Neural progenitor cell (in vitro differentiated cells): ENCODE data around the gene C1RL. TPM values are rescaled to one million over a fixed set of nuclear protein-coding genes. Genes with fewer than 3 reads are reported as not detected.

ENCODE experiments used
- DNase-seq: peaks from one replicate; pipeline ENCODE4 v3.0.0-alpha.2; 2016; ENCODE audit warnings: low spot score
- H2AFZ ChIP-seq: fragments of 200-600 bp; sonication (generic); replicated peaks from 2 replicates; pipeline ENCODE4 v1.6.1; 2016; ENCODE audit warnings: antibody characterized with exemption
- H3F3A ChIP-seq: fragments of 200-600 bp; sonication (generic); 2 replicates; pipeline ENCODE4 v1.6.1; 2016; ENCODE audit warnings: antibody characterized with exemption, low read depth
- H3K27ac ChIP-seq: fragments of 200-600 bp; sonication (generic); 2 replicates; pipeline ENCODE4 v1.5.1; 2016; ENCODE audit warnings: mild to moderate bottlenecking
- H3K27me3 ChIP-seq: fragments of 200-600 bp; sonication (generic); 2 replicates; pipeline ENCODE4 v1.6.1; 2016; ENCODE audit warnings: mild to moderate bottlenecking, moderate library complexity
- H3K36me3 ChIP-seq: fragments of 200-600 bp; sonication (generic); 2 replicates; pipeline ENCODE4 v1.5.1; 2016
- H3K4me1 ChIP-seq: fragments of 200-600 bp; sonication (generic); 2 replicates; pipeline ENCODE4 v1.6.1; 2016; ENCODE audit warnings: mixed run types
- H3K4me2 ChIP-seq: fragments of 200-600 bp; sonication (generic); 2 replicates; pipeline ENCODE4 v1.6.1; 2016
- H3K4me3 ChIP-seq: fragments of 200-600 bp; sonication (generic); 2 replicates; pipeline ENCODE4 v1.5.1; 2016
- H3K79me2 ChIP-seq: fragments of 200-600 bp; sonication (generic); 2 replicates; pipeline ENCODE4 v1.6.1; 2016; ENCODE audit warnings: low read depth
- H3K9ac ChIP-seq: fragments of 200-600 bp; sonication (generic); 2 replicates; pipeline ENCODE4 v1.6.1; 2016
- H3K9me3 ChIP-seq: fragments of 200-600 bp; sonication (generic); 2 replicates; pipeline ENCODE4 v1.5.1; 2016; ENCODE audit warnings: low read depth
- H4K20me1 ChIP-seq: fragments of 200-600 bp; sonication (generic); 2 replicates; pipeline ENCODE4 v1.6.1; 2016; ENCODE audit warnings: low read depth
- H3K27ac Mint-ChIP-seq: 3 replicates; pipeline ENCODE4 v1.8.0; 2021; ENCODE audit warnings: mixed read lengths
- H3K27me3 Mint-ChIP-seq: 2 replicates; pipeline ENCODE4 v1.8.0; 2022; ENCODE audit warnings: low read depth, mild to moderate bottlenecking, inconsistent platforms, moderate library complexity, mixed read lengths; ENCODE audit not compliant: insufficient read depth
- H3K36me3 Mint-ChIP-seq: 3 replicates; pipeline ENCODE4 v1.8.0; 2021; ENCODE audit warnings: mixed read lengths
- H3K4me1 Mint-ChIP-seq: 3 replicates; pipeline ENCODE4 v1.8.0; 2021; ENCODE audit warnings: mixed read lengths
- H3K4me3 Mint-ChIP-seq: 3 replicates; pipeline ENCODE4 v1.8.0; 2021; ENCODE audit warnings: mild to moderate bottlenecking, moderate library complexity, mixed read lengths
- H3K9me3 Mint-ChIP-seq: 3 replicates; pipeline ENCODE4 v1.8.0; 2020; ENCODE audit warnings: mixed read lengths
- EZH2 ChIP-seq: fragments of 200-600 bp; sonication (generic); IDR thresholded peaks from 2 replicates; pipeline ENCODE4 v1.6.1; 2017; ENCODE audit warnings: antibody characterized with exemption, mild to moderate bottlenecking, moderate library complexity
- EZH2phosphoT487 ChIP-seq: fragments of 200-600 bp; sonication (generic); IDR thresholded peaks from 2 replicates; pipeline ENCODE4 v1.6.1; 2017; ENCODE audit warnings: antibody characterized with exemption
- total RNA-seq: library from RNA; depleted of rRNA; stranded (reverse); fragments of >200 nt; gene quantifications from 2 replicates; pipeline ENCODE4 v1.2.3, GENCODE V29; 2015; ENCODE audit warnings: low replicate concordance
- TF ChIP-seq, protein P1 (sequence below): fragments of 200-600 bp; sonication (generic); IDR thresholded peaks from 2 replicates; pipeline ENCODE4 v1.5.1; 2017; ENCODE audit warnings: antibody characterized with exemption, mild to moderate bottlenecking

C1RL gene
- total RNA-seq, 1 donor from 2014 or later: 32.2 TPM

DNA sequence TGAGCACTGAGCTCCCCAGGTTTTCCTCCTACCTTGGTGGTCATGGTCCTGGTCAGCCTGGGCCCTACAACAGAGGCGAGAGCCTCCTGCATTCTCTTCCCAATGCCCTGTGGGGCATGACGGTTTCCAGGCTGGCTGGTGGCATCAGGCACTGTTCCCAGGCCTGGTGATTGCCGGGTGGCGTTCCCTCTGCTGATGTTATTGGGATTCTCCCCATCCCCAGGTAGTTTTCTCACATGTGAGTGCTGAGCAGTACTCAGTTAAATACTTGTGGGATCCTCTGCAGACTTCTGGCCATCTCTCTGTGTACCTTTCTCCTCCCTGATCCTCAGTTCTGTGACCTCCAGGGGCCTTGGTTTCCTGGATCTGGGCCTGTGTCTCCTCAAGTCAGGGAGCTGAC, 32.5 kb downstream of the C1RL start:
- Histone ChIP-seq H3K9me3 (no peaks in the 10 kb centered on the region), H3K27ac (no peak overlapping the region), H4K20me1 (no peaks in the 10 kb centered on the region), H3K4me3 (no peak overlapping the region), H3K4me1 (peaks cover 4% of the 10 kb centered on the region), H3F3A (no peaks in the 10 kb centered on the region), H3K4me2 (no peak overlapping the region), H3K79me2 (no peaks in the 10 kb centered on the region), H3K36me3 (no peaks in the 10 kb centered on the region), H3K9ac (no peak overlapping the region), H3K27me3 (no peaks in the 10 kb centered on the region), H2AFZ (no peak overlapping the region)
- no peaks in the 10 kb centered on the region for H3K36me3 Mint-ChIP-seq
- peaks cover 3% of the 10 kb centered on the region for H3K27me3 Mint-ChIP-seq
- no peak for DNase-seq
- no peaks in the 10 kb centered on the region for H3K9me3 Mint-ChIP-seq
- no peak overlapping the region for H3K27ac Mint-ChIP-seq
- H3K4me3 Mint-ChIP-seq: no peak overlapping the region
- no peaks in the 10 kb centered on the region for H3K4me1 Mint-ChIP-seq
- TF ChIP-seq EZH2 (no peak), EZH2phosphoT487 (no peak)
- TF ChIP-seq, protein P1, sequence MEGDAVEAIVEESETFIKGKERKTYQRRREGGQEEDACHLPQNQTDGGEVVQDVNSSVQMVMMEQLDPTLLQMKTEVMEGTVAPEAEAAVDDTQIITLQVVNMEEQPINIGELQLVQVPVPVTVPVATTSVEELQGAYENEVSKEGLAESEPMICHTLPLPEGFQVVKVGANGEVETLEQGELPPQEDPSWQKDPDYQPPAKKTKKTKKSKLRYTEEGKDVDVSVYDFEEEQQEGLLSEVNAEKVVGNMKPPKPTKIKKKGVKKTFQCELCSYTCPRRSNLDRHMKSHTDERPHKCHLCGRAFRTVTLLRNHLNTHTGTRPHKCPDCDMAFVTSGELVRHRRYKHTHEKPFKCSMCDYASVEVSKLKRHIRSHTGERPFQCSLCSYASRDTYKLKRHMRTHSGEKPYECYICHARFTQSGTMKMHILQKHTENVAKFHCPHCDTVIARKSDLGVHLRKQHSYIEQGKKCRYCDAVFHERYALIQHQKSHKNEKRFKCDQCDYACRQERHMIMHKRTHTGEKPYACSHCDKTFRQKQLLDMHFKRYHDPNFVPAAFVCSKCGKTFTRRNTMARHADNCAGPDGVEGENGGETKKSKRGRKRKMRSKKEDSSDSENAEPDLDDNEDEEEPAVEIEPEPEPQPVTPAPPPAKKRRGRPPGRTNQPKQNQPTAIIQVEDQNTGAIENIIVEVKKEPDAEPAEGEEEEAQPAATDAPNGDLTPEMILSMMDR: no peak

DNA sequence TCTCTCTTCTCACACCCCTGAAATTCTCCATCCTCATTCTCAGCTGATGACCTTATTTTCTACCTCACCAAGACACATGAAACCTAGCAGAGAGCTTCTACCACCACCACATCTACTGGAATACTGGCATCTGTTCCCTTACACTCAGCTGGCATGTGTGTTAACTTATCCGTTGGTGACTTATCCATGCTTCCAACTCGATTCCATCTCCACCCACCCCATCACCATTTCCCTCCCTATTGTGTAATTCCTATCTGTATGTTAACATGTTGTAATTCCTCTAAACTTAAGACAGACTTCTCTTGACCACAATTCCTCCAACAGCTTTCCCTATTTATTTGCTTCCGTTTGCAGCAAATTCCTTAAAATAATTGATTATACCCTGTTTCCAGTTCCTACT, 33.1 kb downstream of the C1RL start:
- no peaks in the 10 kb centered on the region for H3K79me2 ChIP-seq
- no peak overlapping the region for H3K27ac Mint-ChIP-seq
- H3K4me3 ChIP-seq: no peak overlapping the region
- no peaks in the 10 kb centered on the region for H3K27me3 ChIP-seq
- no peaks in the 10 kb centered on the region for H3K9me3 Mint-ChIP-seq
- no peaks in the 10 kb centered on the region for H3K36me3 Mint-ChIP-seq
- no peaks in the 10 kb centered on the region for H3K36me3 ChIP-seq
- no peaks in the 10 kb centered on the region for H3F3A ChIP-seq
- H4K20me1 ChIP-seq: no peaks in the 10 kb centered on the region
- H3K27ac ChIP-seq: no peak overlapping the region
- no peaks in the 10 kb centered on the region for H3K9me3 ChIP-seq
- no peak overlapping the region for H3K4me2 ChIP-seq
- no peak overlapping the region for H2AFZ ChIP-seq
- peaks cover 3% of the 10 kb centered on the region for H3K27me3 Mint-ChIP-seq
- H3K9ac ChIP-seq: no peak overlapping the region
- H3K4me1 ChIP-seq: peaks cover 4% of the 10 kb centered on the region
- no peaks in the 10 kb centered on the region for H3K4me1 Mint-ChIP-seq
- no peak for DNase-seq
- TF ChIP-seq, protein P1: no peak
- TF ChIP-seq EZH2phosphoT487 (no peak), EZH2 (no peak)
- no peak overlapping the region for H3K4me3 Mint-ChIP-seq

DNA sequence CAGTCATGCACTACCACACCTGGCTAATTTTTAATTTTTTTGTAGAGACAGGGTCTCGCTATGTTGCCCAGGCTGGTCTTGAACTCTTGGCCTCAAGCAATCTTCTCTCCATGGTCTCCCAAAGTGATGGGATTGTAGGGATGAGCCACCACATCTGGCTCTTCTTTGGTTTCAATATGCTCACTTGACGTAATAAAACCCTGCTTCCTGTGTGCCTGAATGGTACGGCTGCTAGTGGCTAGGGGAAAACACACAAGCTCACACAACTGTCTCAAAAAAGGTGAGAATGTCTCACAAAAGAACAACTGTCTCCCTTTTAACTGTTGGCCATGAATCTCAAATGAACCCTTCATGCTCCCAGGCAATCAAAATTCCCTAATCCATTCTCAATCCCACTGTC, 33.5 kb downstream of the C1RL start:
- Mint-ChIP-seq H3K4me3 (no peak overlapping the region), H3K27me3 (peaks cover 2% of the 10 kb centered on the region), H3K36me3 (no peaks in the 10 kb centered on the region), H3K4me1 (no peaks in the 10 kb centered on the region), H3K9me3 (no peaks in the 10 kb centered on the region), H3K27ac (no peak overlapping the region)
- no peak for TF ChIP-seq EZH2phosphoT487
- TF ChIP-seq, protein P1: no peak
- no peak for TF ChIP-seq EZH2
- no peaks in the 10 kb centered on the region for H3K27me3 ChIP-seq
- no peaks in the 10 kb centered on the region for H3K9me3 ChIP-seq
- H3K4me1 ChIP-seq: peaks cover 4% of the 10 kb centered on the region
- H3K27ac ChIP-seq: no peak overlapping the region
- H3F3A ChIP-seq: no peaks in the 10 kb centered on the region
- H4K20me1 ChIP-seq: no peaks in the 10 kb centered on the region
- H3K4me3 ChIP-seq: no peak overlapping the region
- H3K9ac ChIP-seq: no peak overlapping the region
- DNase-seq: no peak
- no peak overlapping the region for H2AFZ ChIP-seq
- no peak overlapping the region for H3K4me2 ChIP-seq
- no peaks in the 10 kb centered on the region for H3K79me2 ChIP-seq
- H3K36me3 ChIP-seq: no peaks in the 10 kb centered on the region

DNA sequence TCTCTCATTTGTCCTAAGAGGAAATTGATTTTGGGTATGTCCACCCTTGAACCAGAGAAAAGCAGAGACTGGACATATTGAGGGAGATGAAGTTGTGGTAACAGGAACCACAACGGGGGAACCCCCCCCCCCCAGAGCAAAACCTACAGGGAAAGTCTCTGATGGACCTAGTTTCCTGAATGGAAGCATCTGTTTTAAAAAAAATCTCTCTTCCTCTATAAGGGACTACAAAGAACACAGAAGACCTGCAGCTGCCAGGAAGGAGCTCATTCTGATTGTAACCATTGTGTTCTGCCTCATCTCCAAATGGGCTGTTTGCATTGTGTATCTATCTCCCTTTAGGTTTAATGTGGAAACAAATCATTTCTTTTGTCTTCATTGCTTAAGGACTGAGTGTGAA, 35.1 kb downstream of the C1RL start:
- Histone ChIP-seq H3F3A (no peaks in the 10 kb centered on the region), H3K9me3 (no peaks in the 10 kb centered on the region), H3K27ac (no peak overlapping the region), H3K9ac (no peak overlapping the region), H3K27me3 (no peaks in the 10 kb centered on the region), H4K20me1 (no peaks in the 10 kb centered on the region), H2AFZ (no peak overlapping the region), H3K79me2 (no peaks in the 10 kb centered on the region), H3K36me3 (no peaks in the 10 kb centered on the region), H3K4me1 (peaks cover 4% of the 10 kb centered on the region), H3K4me2 (no peak overlapping the region), H3K4me3 (no peak overlapping the region)
- H3K9me3 Mint-ChIP-seq: no peaks in the 10 kb centered on the region
- peaks cover 3% of the 10 kb centered on the region for H3K27me3 Mint-ChIP-seq
- H3K36me3 Mint-ChIP-seq: no peaks in the 10 kb centered on the region
- DNase-seq: no peak
- H3K27ac Mint-ChIP-seq: no peak overlapping the region
- TF ChIP-seq, protein P1: no peak
- no peak for TF ChIP-seq EZH2
- no peak for TF ChIP-seq EZH2phosphoT487
- H3K4me1 Mint-ChIP-seq: no peaks in the 10 kb centered on the region
- no peak overlapping the region for H3K4me3 Mint-ChIP-seq
